HepG2 (cell line): Measurements from ENCODE around the gene SH2D2A. TPM values are rescaled to one million over a fixed set of nuclear protein-coding genes. Genes with fewer than 3 reads are reported as not detected.

Experiments used
- ATF1 ChIP-seq: IDR thresholded peaks from 2 replicates; pipeline ENCODE4 v1.6.1; 2016; ENCODE audit warnings: mild to moderate bottlenecking, control low read depth
- CC2D1A ChIP-seq: sonication (generic); formaldehyde crosslinking; IDR thresholded peaks from 2 replicates; pipeline ENCODE4 v1.8.1; 2023; ENCODE audit warnings: mild to moderate bottlenecking, missing genetic modification reagents
- FIP1L1 ChIP-seq: fragments of 200-400 bp; formaldehyde crosslinking; IDR thresholded peaks from 2 replicates; pipeline ENCODE4 v1.6.1; 2018; ENCODE audit warnings: low read depth, mild to moderate bottlenecking, low read length, moderate library complexity, borderline replicate concordance; ENCODE audit not compliant: insufficient read depth
- HDAC1 ChIP-seq: sonication (generic); formaldehyde crosslinking; IDR thresholded peaks from 2 replicates; pipeline ENCODE4 v1.5.1; 2020; ENCODE audit warnings: mild to moderate bottlenecking, missing genetic modification reagents
- KMT2B ChIP-seq: IDR thresholded peaks from 2 replicates; pipeline ENCODE4 v1.6.1; 2016; ENCODE audit warnings: missing genetic modification reagents, missing compliant biosample characterization
- NFE2L2 ChIP-seq: fragments of 150-350 bp; IDR thresholded peaks from 2 replicates; pipeline ENCODE4 v1.6.1; 2014; ENCODE audit warnings: low read length
- NFYC ChIP-seq: IDR thresholded peaks from 2 replicates; pipeline ENCODE4 v1.6.1; 2016; ENCODE audit warnings: missing genetic modification reagents, missing compliant biosample characterization
- PBX3 ChIP-seq: sonication (generic); formaldehyde crosslinking; IDR thresholded peaks from 2 replicates; pipeline ENCODE4 v1.8.1; 2023; ENCODE audit warnings: missing genetic modification reagents, inconsistent platforms, borderline replicate concordance
- RFXAP ChIP-seq: sonication (generic); formaldehyde crosslinking; IDR thresholded peaks from 2 replicates; pipeline ENCODE4 v1.4.0; 2020; ENCODE audit warnings: missing genetic modification reagents, borderline replicate concordance
- THAP11 ChIP-seq: IDR thresholded peaks from 2 replicates; pipeline ENCODE4 v1.6.1; 2016; ENCODE audit warnings: missing biosample characterization, missing genetic modification reagents
- ZBTB25 ChIP-seq: IDR thresholded peaks from 2 replicates; pipeline ENCODE4 v1.6.1; 2018; ENCODE audit warnings: missing genetic modification reagents
- ZBTB34 ChIP-seq: sonication (generic); formaldehyde crosslinking; IDR thresholded peaks from 2 replicates; pipeline ENCODE4 v1.8.0; 2022; ENCODE audit warnings: mild to moderate bottlenecking, missing genetic modification reagents
- ZBTB7B ChIP-seq: sonication (generic); formaldehyde crosslinking; IDR thresholded peaks from 2 replicates; pipeline ENCODE4 v1.4.0; 2020; ENCODE audit warnings: missing genetic modification reagents
- ZNF343 ChIP-seq: sonication (generic); formaldehyde crosslinking; IDR thresholded peaks from 2 replicates; pipeline ENCODE4 v1.4.0; 2020; ENCODE audit warnings: mild to moderate bottlenecking, missing genetic modification reagents
- ZNF430 ChIP-seq: sonication (generic); formaldehyde crosslinking; IDR thresholded peaks from 2 replicates; pipeline ENCODE4 v1.9.0; 2021; ENCODE audit warnings: mild to moderate bottlenecking, missing genetic modification reagents
- ZNF558 ChIP-seq: sonication (generic); formaldehyde crosslinking; IDR thresholded peaks from 2 replicates; pipeline ENCODE4 v1.9.0; 2022; ENCODE audit warnings: mild to moderate bottlenecking, missing genetic modification reagents, borderline replicate concordance
- ZNF574 ChIP-seq: sonication (generic); formaldehyde crosslinking; IDR thresholded peaks from 2 replicates; pipeline ENCODE4 v1.4.0; 2020; ENCODE audit warnings: missing genetic modification reagents
- ZNF614 ChIP-seq: IDR thresholded peaks from 2 replicates; pipeline ENCODE4 v1.6.1; 2018; ENCODE audit warnings: missing biosample characterization, missing genetic modification reagents, inconsistent platforms, borderline replicate concordance
- ZNF619 ChIP-seq: sonication (generic); formaldehyde crosslinking; IDR thresholded peaks from 2 replicates; pipeline ENCODE4 v1.4.0; 2020; ENCODE audit warnings: mild to moderate bottlenecking, missing genetic modification reagents
- ZNF629 ChIP-seq: sonication (generic); formaldehyde crosslinking; conservative IDR thresholded peaks from 2 replicates; pipeline ENCODE4 v1.5.0; 2020; ENCODE audit warnings: missing genetic modification reagents
- ZNF703 ChIP-seq: sonication (generic); formaldehyde crosslinking; IDR thresholded peaks from 2 replicates; pipeline ENCODE4 v1.5.1; 2020; ENCODE audit warnings: missing genetic modification reagents, mild to moderate bottlenecking, moderate library complexity, borderline replicate concordance
- ZNF816 ChIP-seq: sonication (generic); formaldehyde crosslinking; IDR thresholded peaks from 2 replicates; pipeline ENCODE4 v1.8.0; 2022; ENCODE audit warnings: missing genetic modification reagents, mild to moderate bottlenecking, borderline replicate concordance
- ZNF83 ChIP-seq: sonication (generic); formaldehyde crosslinking; IDR thresholded peaks from 2 replicates; pipeline ENCODE4 v1.4.0; 2020; ENCODE audit warnings: missing genetic modification reagents, mild to moderate bottlenecking, borderline replicate concordance
- polyA plus RNA-seq, 8 experiments: library from polyadenylated mRNA; depleted of rRNA in 3 of 8; stranded (reverse) in 7 of 8; unstranded in 1 of 8; fragments of >200 nt; fragmentation: Illumina TruSeq in 4 of 8; extraction: Trizol in 4 of 8; gene quantifications; 2 replicates each; pipeline versions ENCODE4 v1.2.1 to v1.2.3, GENCODE V29; 2011 to 2016; ENCODE audit warnings: low read depth in 4 of 8, missing spikeins in 1 of 8, mixed read lengths in 1 of 8; ENCODE audit not compliant: insufficient read depth in 1 of 8
- total RNA-seq, 5 experiments: library from RNA; depleted of rRNA; stranded (reverse); fragments of >200 nt; fragmentation: Illumina TruSeq; extraction: Trizol; gene quantifications; 2 replicates each; pipeline ENCODE4 v1.2.3, GENCODE V29; 2016; ENCODE audit warnings: low read depth in 1 of 5

Gene SH2D2A
- total and polyA plus RNA-seq, 2 of the 13 experiments (the other 11 are each of a cell fraction or from before 2014, with no cell fraction given): 0.57 to 0.73 TPM

- TF ChIP-seq THAP11 (CRISPR knock-in tag) (peak; percentile 63; the same call in 1 of the 2 replicates), PBX3 (no peak), ATF1 (CRISPR knock-in tag) (no peak), ZNF614 (peak; percentile 60; the same call in 1 of the 2 replicates), CC2D1A (CRISPR knock-in tag) (0 out of 2 replicates have a peak, but pooled peaks have one; percentile 26), ZNF619 (peak; percentile 60; the same call in 1 of the 2 replicates), KMT2B (CRISPR knock-in tag) (peak; percentile 72), NFE2L2 (no peak), ZNF558 (peak; percentile 67; the same call in 1 of the 2 replicates), HDAC1 (CRISPR knock-in tag) (peak; percentile 68; the same call in 1 of the 2 replicates), ZNF343 (CRISPR knock-in tag) (peak; percentile 89; the same call in 1 of the 2 replicates), ZNF83 (CRISPR knock-in tag) (0 out of 2 replicates have a peak, but pooled peaks have one; percentile 72), ZNF574 (CRISPR knock-in tag) (peak; percentile 85), ZBTB34 (CRISPR knock-in tag) (no peak; the same call in 1 of the 2 replicates), NFYC (no peak; the same call in 1 of the 2 replicates), ZBTB7B (CRISPR knock-in tag) (peak; percentile 62), ZNF816 (CRISPR knock-in tag) (0 out of 2 replicates have a peak, but pooled peaks have one; percentile 26), ZNF703 (CRISPR knock-in tag) (peak; percentile 72; the same call in 1 of the 2 replicates), RFXAP (CRISPR knock-in tag) (peak; percentile 71; the same call in 1 of the 2 replicates), ZNF430 (CRISPR knock-in tag) (peak; percentile 94), ZBTB25 (0 out of 2 replicates have a peak, but pooled peaks have one; percentile 58), ZNF629 (no peak), FIP1L1 (no peak)
Measured at GRCh38 chr1:156813750-156814570, 2.7 kb downstream of the SH2D2A start (continued).
